B cell (primary cell): Measurements from ENCODE around the gene SMIM12. TPM values are rescaled to one million over a fixed set of nuclear protein-coding genes. Genes with fewer than 3 reads are reported as not detected.

ENCODE experiments used
- ATAC-seq: fragments of 200-7000 bp; cut with Tn5 transposase; one replicate; pipeline ENCODE4 v1.10.0; 2021; ENCODE audit warnings: low read depth, mild to moderate bottlenecking, moderate number of reproducible peaks, moderate library complexity
- CTCF ChIA-PET: fragments of 350-600 bp; sonication (Branson Sonifier 250); formaldehyde crosslinking; loops from one replicate; lab custom pipeline; 2021; ENCODE audit warnings: antibody characterized with exemption, inconsistent platforms; lab: Charles Lee
- POLR2A ChIA-PET: fragments of 350-600 bp; sonication (Branson Sonifier 250); formaldehyde crosslinking; loops from one replicate; lab custom pipeline; 2021; ENCODE audit warnings: antibody characterized with exemption; lab: Charles Lee
- DNase-seq: peaks from one replicate; pipeline ENCODE4 v3.0.0; 2013
- H2AFZ ChIP-seq: 2 replicates; pipeline ENCODE4 v1.6.1; 2012; ENCODE audit warnings: mild to moderate bottlenecking, low read depth, low read length; ENCODE audit not compliant: insufficient read depth, poor library complexity, severe bottlenecking
- H3K27ac ChIP-seq, 2 donors: 1 replicate in 1 of 2; 2 replicates in 1 of 2; pipeline ENCODE4 v1.5.1; 2012 to 2013; ENCODE audit warnings: low read length in 2 of 2, mild to moderate bottlenecking in 2 of 2, moderate library complexity in 1 of 2
- H3K27me3 ChIP-seq, 4 experiments: fragments of 200-600 bp in 1 of 4; sonication (generic) in 1 of 4; replicated peaks in 1 of 4; 1 replicate in 2 of 4; 2 replicates in 2 of 4; pipeline versions ENCODE4 v1.6.1 to v1.7.0; 2013 to 2016; ENCODE audit warnings: low read length in 3 of 4, mild to moderate bottlenecking in 2 of 4, mixed read lengths in 1 of 4, moderate library complexity in 1 of 4; ENCODE audit not compliant: insufficient read depth in 4 of 4, control insufficient read depth in 3 of 4; ENCODE audit errors: control extremely low read depth in 1 of 4
- H3K36me3 ChIP-seq, 2 experiments: replicated peaks in 1 of 2; 1 replicate in 1 of 2; 2 replicates in 1 of 2; pipeline versions ENCODE4 v1.6.1 to v1.7.1; 2013; ENCODE audit warnings: low read length in 1 of 2; ENCODE audit not compliant: insufficient read depth in 2 of 2, control insufficient read depth in 1 of 2; ENCODE audit errors: control extremely low read depth in 1 of 2, extremely low read depth in 1 of 2
- H3K4me1 ChIP-seq, 2 donors: fragments of 200-600 bp in 1 of 2; sonication (generic) in 1 of 2; 1 replicate in 1 of 2; 2 replicates in 1 of 2; pipeline versions ENCODE4 v1.5.1 to v1.6.1; 2013 to 2017; ENCODE audit warnings: low read length in 2 of 2; ENCODE audit not compliant: control insufficient read depth in 2 of 2, insufficient read depth in 2 of 2
- H3K4me2 ChIP-seq: replicated peaks from 2 replicates; pipeline ENCODE3; 2012; ENCODE audit warnings: mild to moderate bottlenecking, low read depth, low read length; ENCODE audit not compliant: poor library complexity, severe bottlenecking
- H3K4me3 ChIP-seq, 5 experiments: fragments of 200-600 bp in 1 of 5; sonication (generic) in 1 of 5; 1 replicate in 3 of 5; 2 replicates in 2 of 5; pipeline versions ENCODE4 v1.5.1 to v1.7.0; 2011 to 2016; ENCODE audit warnings: low read length in 4 of 5, mild to moderate bottlenecking in 4 of 5, low read depth in 2 of 5, control low read depth in 1 of 5, moderate library complexity in 1 of 5; ENCODE audit not compliant: insufficient read depth in 1 of 5; ENCODE audit errors: control extremely low read depth in 1 of 5, extremely low read depth in 1 of 5
- H3K79me2 ChIP-seq: fragments of 200-600 bp; sonication (generic); one replicate; pipeline ENCODE4 v1.6.0; 2016; ENCODE audit warnings: low read length; ENCODE audit not compliant: control insufficient read depth, insufficient read depth
- H3K9ac ChIP-seq: fragments of 200-600 bp; sonication (generic); 2 replicates; pipeline ENCODE4 v1.6.1; 2017; ENCODE audit warnings: mild to moderate bottlenecking, low read length, moderate library complexity
- H3K9me3 ChIP-seq, 3 donors: one replicate each; pipeline versions ENCODE4 v1.6.1 to v1.7.1; 2013; ENCODE audit warnings: low read length in 2 of 3; ENCODE audit not compliant: control insufficient read depth in 2 of 3, insufficient read depth in 1 of 3; ENCODE audit errors: control extremely low read depth in 1 of 3
- H4K20me1 ChIP-seq: 2 replicates; pipeline ENCODE4 v1.6.0; 2012; ENCODE audit warnings: mild to moderate bottlenecking, low read length; ENCODE audit not compliant: insufficient read depth, control insufficient read depth, poor library complexity, severe bottlenecking
- H3K27ac Mint-ChIP-seq: one replicate; pipeline ENCODE4 v1.8.0; 2021; ENCODE audit warnings: mixed read lengths
- H3K27me3 Mint-ChIP-seq: one replicate; pipeline ENCODE4 v1.8.0; 2021; ENCODE audit warnings: mixed read lengths
- H3K4me1 Mint-ChIP-seq: one replicate; pipeline ENCODE4 v1.8.0; 2021; ENCODE audit warnings: mixed read lengths
- H3K4me3 Mint-ChIP-seq: one replicate; pipeline ENCODE4 v1.8.0; 2021; ENCODE audit warnings: mixed read lengths
- H3K9me3 Mint-ChIP-seq: one replicate; pipeline ENCODE4 v1.8.0; 2022; ENCODE audit warnings: mixed read lengths; ENCODE audit not compliant: insufficient read depth
- EZH2 ChIP-seq: IDR thresholded peaks from 2 replicates; pipeline ENCODE4 v1.6.1; 2012; ENCODE audit warnings: borderline replicate concordance, low read depth, mild to moderate bottlenecking, moderate library complexity, low read length; ENCODE audit not compliant: insufficient read depth, poor library complexity, severe bottlenecking
- WGBS: methylation state at CpG from one replicate; pipeline ENCODE4 v1.1.5; 2013; ENCODE audit warnings: missing lambda C conversion rate; ENCODE audit not compliant: insufficient coverage; 5-methylcytosine and 5-hydroxymethylcytosine counted together
- intact Hi-C: fragments of 100-400 bp; cut with micrococcal nuclease; formaldehyde crosslinking; loops from one replicate; pipeline ENCODE4 v1.10.0; 2022
- polyA plus RNA-seq: library from polyadenylated mRNA; depleted of rRNA; stranded (reverse); fragments of >200 nt; gene quantifications from 2 replicates; pipeline ENCODE4 v1.2.3, GENCODE V29; 2012
- total RNA-seq, 2 donors: library from RNA; stranded (reverse); fragments of 120-200 nt in 1 of 2; gene quantifications; 1 replicate in 1 of 2; 2 replicates in 1 of 2; pipeline versions ENCODE4 v1.2.3 to v1.2.4, GENCODE V29; 2013 to 2022
- TF ChIP-seq, protein P1 (sequence below): fragments of 200-600 bp; IDR thresholded peaks from one replicate; pipeline ENCODE4 v1.8.0; 2022; ENCODE audit warnings: antibody characterized with exemption, mild to moderate bottlenecking

SMIM12 gene
- total and polyA plus RNA-seq, 2 donors (not counting 1 experiment from before 2014, with no cell fraction given) = 26.2 to 33.1 TPM

DNA sequence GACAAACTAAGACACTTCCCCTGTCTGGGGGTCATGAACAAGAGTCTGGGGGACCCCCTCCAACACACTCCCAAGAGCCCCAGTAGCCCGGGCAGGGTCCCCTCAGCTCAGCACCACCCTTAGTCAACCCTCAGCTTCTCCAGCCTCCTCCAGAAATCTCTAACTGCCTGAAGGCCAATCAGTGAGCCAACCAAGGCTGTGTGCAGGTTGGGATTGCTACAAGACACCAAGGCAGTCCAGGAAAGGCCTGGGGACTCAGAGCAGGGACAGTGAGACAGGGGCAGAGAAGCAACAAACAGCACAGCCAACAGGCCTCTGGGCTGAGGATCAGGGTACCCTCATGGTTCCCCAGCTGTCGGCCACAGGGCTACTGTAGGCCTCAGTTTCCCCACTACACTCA, 13.3 kb downstream of the SMIM12 start:
- no peaks in the 10 kb centered on the region for H3K4me1 ChIP-seq
- ChIA-PET POLR2A (no interaction called here), CTCF (interaction anchor here (1.1 kb wide), 1 partner anchor 12 kb away, joined by 3 read pairs; no protein-coding TSS in a partner anchor)
- WGBS = 100% methylated on average over 1 of the region's 2 CpGs
- H2AFZ ChIP-seq = no peak overlapping the region
- no peak overlapping the region for H3K4me2 ChIP-seq
- peaks cover 37% of the 10 kb centered on the region for H4K20me1 ChIP-seq
- DNase-seq (no peak), ATAC-seq (no peak)
- H3K27ac ChIP-seq = no peak overlapping the region
- Mint-ChIP-seq H3K4me1 (no peaks in the 10 kb centered on the region), H3K9me3 (no peaks in the 10 kb centered on the region), H3K27ac (no peak overlapping the region), H3K27me3 (no peaks in the 10 kb centered on the region), H3K4me3 (no peak overlapping the region)
- no peak for TF ChIP-seq EZH2
- TF ChIP-seq, protein P1, sequence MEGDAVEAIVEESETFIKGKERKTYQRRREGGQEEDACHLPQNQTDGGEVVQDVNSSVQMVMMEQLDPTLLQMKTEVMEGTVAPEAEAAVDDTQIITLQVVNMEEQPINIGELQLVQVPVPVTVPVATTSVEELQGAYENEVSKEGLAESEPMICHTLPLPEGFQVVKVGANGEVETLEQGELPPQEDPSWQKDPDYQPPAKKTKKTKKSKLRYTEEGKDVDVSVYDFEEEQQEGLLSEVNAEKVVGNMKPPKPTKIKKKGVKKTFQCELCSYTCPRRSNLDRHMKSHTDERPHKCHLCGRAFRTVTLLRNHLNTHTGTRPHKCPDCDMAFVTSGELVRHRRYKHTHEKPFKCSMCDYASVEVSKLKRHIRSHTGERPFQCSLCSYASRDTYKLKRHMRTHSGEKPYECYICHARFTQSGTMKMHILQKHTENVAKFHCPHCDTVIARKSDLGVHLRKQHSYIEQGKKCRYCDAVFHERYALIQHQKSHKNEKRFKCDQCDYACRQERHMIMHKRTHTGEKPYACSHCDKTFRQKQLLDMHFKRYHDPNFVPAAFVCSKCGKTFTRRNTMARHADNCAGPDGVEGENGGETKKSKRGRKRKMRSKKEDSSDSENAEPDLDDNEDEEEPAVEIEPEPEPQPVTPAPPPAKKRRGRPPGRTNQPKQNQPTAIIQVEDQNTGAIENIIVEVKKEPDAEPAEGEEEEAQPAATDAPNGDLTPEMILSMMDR = no peak
- no peaks in the 10 kb centered on the region for H3K27me3 ChIP-seq
- no peaks in the 10 kb centered on the region for H3K9me3 ChIP-seq
- H3K79me2 ChIP-seq = peaks cover 43% of the 10 kb centered on the region
- H3K9ac ChIP-seq = no peak overlapping the region
- intact Hi-C loops = no loop called here
- no peak overlapping the region for H3K4me3 ChIP-seq
- H3K36me3 ChIP-seq = peaks cover 0 to 19% of the 10 kb centered on the region in 2 experiments

DNA sequence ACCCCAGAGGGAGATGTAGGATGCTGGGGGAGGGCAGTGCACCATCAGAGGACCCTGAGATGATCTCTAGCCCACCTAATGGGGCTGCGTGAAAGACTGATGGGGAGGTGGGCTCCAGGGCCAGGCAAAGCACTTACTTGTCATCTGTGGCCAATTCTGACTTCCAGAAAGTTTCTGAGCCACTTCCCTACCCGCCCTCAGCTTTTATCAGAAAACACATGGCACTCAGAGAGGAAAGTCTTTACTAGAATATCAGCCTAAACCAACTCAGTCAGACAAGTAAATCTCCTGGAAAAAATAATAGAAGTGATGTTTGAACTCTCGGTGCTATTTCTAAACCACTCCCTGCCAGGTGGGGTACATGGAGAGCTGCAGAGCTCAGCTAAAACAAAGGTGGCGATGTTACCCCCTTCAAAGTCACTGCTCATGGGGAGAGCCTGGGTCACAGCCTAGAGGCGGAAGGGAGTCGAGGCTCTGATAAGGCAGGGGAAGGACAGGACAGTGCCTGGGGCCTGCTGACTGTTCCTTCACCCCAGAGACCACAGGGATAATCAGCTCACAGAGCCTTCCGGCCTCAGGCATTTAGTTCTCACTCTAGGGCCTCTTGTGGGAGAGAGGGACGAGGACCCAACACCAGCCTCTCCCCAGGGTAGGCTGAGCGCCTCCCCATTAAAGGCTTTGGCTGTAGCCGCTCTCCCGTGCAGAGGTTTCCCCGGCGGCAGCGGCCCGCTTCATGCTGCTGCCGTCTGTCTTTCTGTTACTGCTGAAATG, 14.2 kb downstream of the SMIM12 start:
- no peak overlapping the region for H3K4me3 ChIP-seq
- ATAC-seq = no peak
- H3K4me1 ChIP-seq = no peaks in the 10 kb centered on the region
- TF ChIP-seq, protein P1 = no peak
- TF ChIP-seq EZH2 = no peak
- peaks cover 37% of the 10 kb centered on the region for H4K20me1 ChIP-seq
- H3K4me1 Mint-ChIP-seq = no peaks in the 10 kb centered on the region
- intact Hi-C loops = no loop called here
- no peaks in the 10 kb centered on the region for H3K27me3 ChIP-seq
- H3K9ac ChIP-seq = no peak overlapping the region
- no peaks in the 10 kb centered on the region for H3K9me3 ChIP-seq
- H2AFZ ChIP-seq = no peak overlapping the region
- DNase-seq = no peak
- H3K27ac Mint-ChIP-seq = no peak overlapping the region
- ChIA-PET POLR2A (no interaction called here), CTCF (no interaction called here)
- H3K27ac ChIP-seq = no peak overlapping the region
- no peaks in the 10 kb centered on the region for H3K9me3 Mint-ChIP-seq
- H3K79me2 ChIP-seq = peaks cover 43% of the 10 kb centered on the region
- no peak overlapping the region for H3K4me2 ChIP-seq
- H3K36me3 ChIP-seq = peaks cover 0 to 12% of the 10 kb centered on the region in 2 experiments
- 100% methylated on average over 3 of the region's 16 CpGs for WGBS
- H3K4me3 Mint-ChIP-seq = no peak overlapping the region
- H3K27me3 Mint-ChIP-seq = no peaks in the 10 kb centered on the region
